Measurements from ENCODE around the gene EID3.

Gene EID3

GRCh38 chr12:104340177-104340576 is 36.6 kb downstream of the EID3 start:
- DNase-seq, result no peak

GRCh38 chr12:104340925-104341611 is 37.5 kb downstream of the EID3 start:
- DNase-seq, result no peak

- DNase-seq, result no peak
Measured at GRCh38 chr12:104342147-104342546, 38.6 kb downstream of the EID3 start.

GRCh38 chr12:104342635-104343249 is 39.2 kb downstream of the EID3 start:
- DNase-seq, result no peak

GRCh38 chr12:104344682-104345081 is 41.1 kb downstream of the EID3 start:
- no peak for DNase-seq

- DNase-seq, result no peak
Measured at GRCh38 chr12:104345234-104346066, 41.9 kb downstream of the EID3 start.

- DNase-seq, result no peak
Measured at GRCh38 chr12:104347374-104348075, 44.0 kb downstream of the EID3 start.

- no peak for DNase-seq
Measured at GRCh38 chr12:104348283-104348993, 44.9 kb downstream of the EID3 start.

GRCh38 chr12:104348994-104349494 is 45.5 kb downstream of the EID3 start:
- no peak for DNase-seq

GRCh38 chr12:104350211-104351056 is 46.9 kb downstream of the EID3 start:
- DNase-seq, result no peak

- DNase-seq, result no peak
Measured at GRCh38 chr12:104351057-104351983, 47.8 kb downstream of the EID3 start.

GRCh38 chr12:104352106-104352713 is 48.7 kb downstream of the EID3 start:
- no peak for DNase-seq

GRCh38 chr12:104353012-104353981 is 49.8 kb downstream of the EID3 start:
- no peak for DNase-seq

GRCh38 chr12:104354167-104354867 is 50.8 kb downstream of the EID3 start:
- DNase-seq, result no peak
